ENCODE data around the gene PITX1.
"Not testable (repeated sequence)": the region's sequence is repeated elsewhere in the genome, so short reads cannot be mapped to it uniquely, and the experiment has no call there.

The PITX1 gene

GRCh38 chr5:135008981-135009735 is 24.9 kb downstream of the PITX1 start:
- no peak for DNase-seq

GRCh38 chr5:135008556-135008955 is 25.5 kb downstream of the PITX1 start:
- no peak for DNase-seq

- DNase-seq: no peak
Measured at GRCh38 chr5:135007749-135008363, 26.2 kb downstream of the PITX1 start.

DNA sequence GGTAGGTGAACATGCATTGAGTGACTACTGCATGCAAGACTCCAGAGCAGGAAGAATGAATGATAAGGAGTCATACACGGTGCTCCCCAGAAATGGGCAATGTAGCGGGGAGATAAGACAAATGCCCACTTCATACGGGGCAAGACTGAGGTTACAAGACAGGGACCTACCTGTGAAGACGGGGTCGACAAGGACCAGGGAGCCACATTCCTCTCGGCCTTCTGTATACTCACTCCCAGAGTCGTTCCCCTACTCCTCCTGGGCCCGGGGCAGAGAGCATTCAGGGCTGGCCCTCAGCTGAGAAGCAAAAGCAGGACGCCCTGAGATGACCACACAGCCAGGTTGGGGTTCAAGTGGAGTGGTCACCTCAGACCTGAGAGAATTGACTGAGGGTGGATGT is 26.7 kb downstream of the PITX1 start:
- no peak for DNase-seq

DNA sequence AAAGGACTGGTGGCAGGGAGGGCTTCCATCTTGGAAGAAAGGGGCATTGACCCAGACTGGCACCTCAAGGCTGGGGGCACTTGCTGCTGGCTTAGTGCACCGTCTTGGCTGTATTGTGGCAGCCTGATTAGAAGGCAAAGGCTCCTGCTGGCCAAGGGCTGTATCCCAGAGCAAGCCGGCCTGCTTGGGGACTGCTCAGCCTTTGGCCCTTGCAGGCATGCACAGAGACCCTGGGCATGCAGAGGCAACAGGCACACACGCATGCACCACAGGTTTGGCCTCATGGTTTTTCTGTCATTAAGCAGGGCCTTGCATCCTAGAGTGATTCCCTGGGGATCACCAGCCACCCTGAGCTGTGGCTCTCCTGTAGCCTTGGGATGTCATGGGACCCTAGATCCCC is 29.0 kb downstream of the PITX1 start:
- DNase-seq: no peak

DNA sequence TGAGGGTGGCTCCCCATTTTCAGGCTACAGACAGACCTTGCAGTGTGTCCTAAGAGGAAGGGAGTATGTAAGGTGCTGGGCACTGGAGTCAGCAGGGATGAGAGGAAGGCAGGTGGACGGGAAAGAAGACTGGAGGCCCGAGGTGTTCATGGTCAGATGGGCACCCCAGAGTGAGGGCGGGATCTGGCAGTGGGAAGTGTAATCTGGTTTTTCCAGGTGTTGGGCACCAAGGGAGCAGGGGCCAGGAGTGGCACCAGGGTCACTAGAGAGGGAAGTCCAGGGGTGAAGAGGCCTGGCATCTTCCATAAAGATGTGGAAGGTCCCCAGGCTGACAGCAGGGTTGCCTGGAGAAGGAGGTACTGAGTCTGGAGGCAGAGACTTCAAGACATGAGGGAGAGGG is 29.7 kb downstream of the PITX1 start:
- DNase-seq: no peak

DNA sequence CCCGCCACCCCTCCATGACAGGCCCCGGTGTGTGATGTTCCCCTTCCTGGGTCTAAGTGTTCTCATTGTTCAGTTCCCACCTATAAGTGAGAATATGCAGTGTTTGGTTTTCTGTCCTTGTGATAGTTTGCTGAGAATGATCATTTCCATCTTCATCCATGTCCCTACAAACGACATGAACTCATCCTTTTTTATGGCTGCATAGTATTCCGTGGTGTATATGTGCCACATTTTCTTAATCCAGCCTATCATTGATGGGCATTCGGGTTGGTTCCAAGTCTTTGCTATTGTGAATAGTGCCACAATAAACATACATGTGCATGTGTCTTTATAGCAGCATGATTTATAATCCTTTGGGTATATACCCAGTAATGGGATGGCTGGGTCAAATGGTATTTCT is 36.0 kb downstream of the PITX1 start:
- not testable (repeated sequence) for DNase-seq

GRCh38 chr5:134997015-134997414 is 37.0 kb downstream of the PITX1 start:
- DNase-seq: no peak

DNA sequence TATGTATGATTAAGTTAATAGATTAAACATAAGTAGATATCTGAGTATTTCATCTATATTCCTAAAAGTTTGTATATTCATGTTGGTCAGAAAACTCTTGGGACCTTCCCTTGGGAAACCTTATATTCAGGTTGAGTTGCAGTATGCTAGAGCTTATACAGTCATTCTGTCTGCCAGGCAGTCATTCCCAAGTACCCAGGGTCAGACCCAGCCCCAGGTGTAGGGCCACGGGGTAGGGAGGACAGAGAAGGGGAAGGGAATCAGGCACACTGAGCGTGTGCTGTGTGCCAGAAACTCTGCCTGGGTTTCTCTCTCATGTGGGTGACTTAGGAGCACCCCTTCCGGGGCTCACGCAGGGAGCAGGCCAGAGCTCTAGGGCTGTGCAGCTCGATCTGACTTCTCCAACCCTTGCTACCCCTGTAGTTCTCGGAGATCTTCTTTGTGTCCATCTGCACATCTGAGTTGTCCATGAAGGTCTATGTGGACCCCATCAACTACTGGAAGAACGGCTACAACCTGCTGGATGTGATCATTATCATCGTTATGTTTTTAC is 38.1 kb downstream of the PITX1 start:
- DNase-seq: no peak

- DNase-seq: no peak
Measured at GRCh38 chr5:134994560-134995156, 39.4 kb downstream of the PITX1 start.

DNA sequence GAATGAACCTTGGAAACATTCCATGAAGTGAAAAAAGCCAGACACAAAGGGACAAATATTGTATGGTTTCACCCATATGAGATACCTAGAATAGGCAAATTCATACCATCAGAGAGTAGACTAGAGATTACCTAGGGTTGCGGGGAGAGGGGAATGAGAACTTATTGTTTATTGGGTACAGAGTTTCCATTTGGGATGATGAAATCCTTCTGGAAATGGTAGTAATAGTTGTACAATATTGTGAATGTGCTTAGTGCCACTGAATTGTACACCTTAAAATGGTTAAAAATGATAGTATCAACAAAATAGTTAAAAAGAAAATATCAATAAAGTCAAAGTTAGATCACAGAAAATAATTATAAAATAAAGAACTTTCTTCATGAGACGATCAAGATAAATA is 40.9 kb downstream of the PITX1 start:
- DNase-seq: no peak

DNA sequence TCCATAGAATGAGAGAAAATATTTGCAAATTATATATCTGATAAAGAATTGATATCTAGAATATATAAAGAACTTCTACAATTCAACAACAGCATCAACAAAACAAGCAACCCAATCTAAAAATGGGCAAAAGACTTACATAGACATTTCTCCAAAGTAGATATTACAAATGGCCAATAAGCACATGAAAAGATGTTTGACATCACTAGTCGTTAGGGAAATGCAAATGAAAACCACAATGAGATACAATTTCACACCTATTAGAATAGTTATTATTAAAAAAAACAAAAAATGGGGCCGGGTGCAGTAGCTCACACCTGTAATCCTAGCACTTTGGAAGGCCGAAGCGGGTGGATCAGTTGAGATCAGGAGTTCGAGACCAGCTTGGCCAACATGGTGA is 41.9 kb downstream of the PITX1 start:
- no peak for DNase-seq

- DNase-seq: not testable (repeated sequence)
Measured at GRCh38 chr5:134990183-134990582, 43.8 kb downstream of the PITX1 start.

GRCh38 chr5:134989266-134989830 is 44.7 kb downstream of the PITX1 start:
- DNase-seq: no peak

GRCh38 chr5:134982230-134982629 is 51.8 kb downstream of the PITX1 start:
- no peak for DNase-seq

DNA sequence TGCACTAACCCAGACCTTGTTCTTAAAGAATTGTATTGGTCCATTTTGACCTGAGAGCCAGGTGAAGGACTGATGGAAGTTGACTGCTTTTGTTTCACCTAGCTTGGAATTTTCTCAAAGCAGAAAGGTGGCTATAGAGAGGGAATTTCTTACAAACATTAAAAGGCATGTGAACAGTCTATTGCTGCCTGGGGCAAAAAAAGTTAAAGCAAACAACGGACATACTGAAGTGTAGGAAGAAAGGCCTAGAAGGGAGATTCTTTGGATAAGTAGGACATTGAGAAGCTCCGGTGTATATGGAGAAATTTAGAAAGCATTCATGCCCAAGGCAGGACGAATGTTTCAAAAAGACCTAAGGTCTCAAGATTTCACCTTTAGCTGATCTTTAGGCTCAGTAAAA is 54.6 kb downstream of the PITX1 start:
- DNase-seq: no peak
